Measurements from ENCODE around the gene TSSC4.

TSSC4 gene

GRCh38 chr11:2435288-2436012 lies 34.9 kb downstream of the TSSC4 start:
- no peak for DNase-seq

GRCh38 chr11:2436013-2436520 lies 35.5 kb downstream of the TSSC4 start:
- no peak for DNase-seq

GRCh38 chr11:2436521-2437031 lies 36.0 kb downstream of the TSSC4 start:
- DNase-seq: no peak

GRCh38 chr11:2437516-2437915 lies 37.0 kb downstream of the TSSC4 start:
- no peak for DNase-seq

- DNase-seq: no peak
These were observed 39.3 kb downstream of the TSSC4 start for GRCh38 chr11:2439820-2440219.

- no peak for DNase-seq
These were observed 40.1 kb downstream of the TSSC4 start for GRCh38 chr11:2440646-2441045.

GRCh38 chr11:2441171-2441570 lies 40.6 kb downstream of the TSSC4 start:
- no peak for DNase-seq

- DNase-seq: no peak
These were observed 42.0 kb downstream of the TSSC4 start for GRCh38 chr11:2442589-2442988.

GRCh38 chr11:2443406-2443805 lies 42.9 kb downstream of the TSSC4 start:
- DNase-seq: no peak

- peak; percentile 78 for DNase-seq
These were observed 43.6 kb downstream of the TSSC4 start, which contains the start of gene TRPM5 for GRCh38 chr11:2443881-2444820. Gene TRPM5, minus strand, starts transcription at chr11:2444514. Its CDS starts 21,478 bp downstream, at chr11:2423036.

- DNase-seq: no peak
These were observed 44.5 kb downstream of the TSSC4 start, which contains the start of gene KCNQ1 for GRCh38 chr11:2444821-2445745. Gene KCNQ1, plus strand, starts transcription at chr11:2445008. Its CDS starts 91 bp downstream, at chr11:2445099.

- DNase-seq: no peak
These were observed 45.4 kb downstream of the TSSC4 start for GRCh38 chr11:2445746-2446551.

GRCh38 chr11:2446590-2447252 lies 46.2 kb downstream of the TSSC4 start:
- no peak for DNase-seq

GRCh38 chr11:2447253-2447950 lies 46.9 kb downstream of the TSSC4 start:
- no peak for DNase-seq

- no peak for DNase-seq
These were observed 47.6 kb downstream of the TSSC4 start for GRCh38 chr11:2447951-2448650.

- DNase-seq: no peak
These were observed 48.4 kb downstream of the TSSC4 start for GRCh38 chr11:2448661-2449547.

- no peak for DNase-seq
These were observed 49.2 kb downstream of the TSSC4 start for GRCh38 chr11:2449548-2450320.

Measured in stimulated activated CD4-positive, alpha-beta T cell treated with anti-CD3 and anti-CD28 coated beads, Interleukin-4, amount 100 ng/mL, for 24 hours (primary cell).